ENCODE measurements around the gene SCAPER. TPM values are rescaled to one million over a fixed set of nuclear protein-coding genes. Genes with fewer than 3 reads are reported as not detected.

The SCAPER gene
- total and polyA plus RNA-seq, 10 of the 15 experiments (the other 5 are each of a cell fraction or from before 2014, with no cell fraction given) = 1.0 to 7.7 (median 3.9) TPM

DNA sequence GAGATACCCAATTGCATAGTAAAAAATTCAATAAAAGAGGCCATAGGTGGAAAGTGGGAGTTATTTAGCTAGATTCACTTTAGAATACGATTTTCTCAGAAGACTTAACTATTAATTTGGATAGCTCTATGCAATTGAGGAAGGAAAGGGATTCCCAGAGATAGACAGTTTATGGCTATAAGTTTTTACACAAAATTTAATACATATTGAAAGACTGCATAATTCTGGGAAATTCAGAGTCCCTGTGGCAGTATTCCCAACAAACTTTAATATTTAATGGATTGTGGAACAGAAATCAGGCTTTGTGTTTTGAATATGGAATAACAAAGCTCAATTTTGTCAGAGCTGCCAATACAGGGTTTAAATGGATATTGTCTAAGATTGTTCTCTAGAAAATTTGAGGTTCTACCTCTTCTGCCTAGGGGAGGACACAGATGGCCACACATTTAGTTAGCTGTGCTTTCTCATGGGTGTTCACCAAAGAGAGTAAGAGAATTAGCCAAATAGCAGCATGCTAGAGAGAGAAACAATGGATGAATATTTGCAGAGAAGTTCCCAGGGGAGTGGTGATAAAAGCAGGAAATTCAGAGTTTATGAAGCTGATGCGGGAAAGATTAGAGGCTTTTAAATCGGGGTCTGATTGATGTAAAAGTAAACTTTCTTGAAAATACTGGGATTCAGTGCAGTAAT, 560.1 kb downstream of the SCAPER start (continued):
- TF ChIP-seq, protein P1, sequence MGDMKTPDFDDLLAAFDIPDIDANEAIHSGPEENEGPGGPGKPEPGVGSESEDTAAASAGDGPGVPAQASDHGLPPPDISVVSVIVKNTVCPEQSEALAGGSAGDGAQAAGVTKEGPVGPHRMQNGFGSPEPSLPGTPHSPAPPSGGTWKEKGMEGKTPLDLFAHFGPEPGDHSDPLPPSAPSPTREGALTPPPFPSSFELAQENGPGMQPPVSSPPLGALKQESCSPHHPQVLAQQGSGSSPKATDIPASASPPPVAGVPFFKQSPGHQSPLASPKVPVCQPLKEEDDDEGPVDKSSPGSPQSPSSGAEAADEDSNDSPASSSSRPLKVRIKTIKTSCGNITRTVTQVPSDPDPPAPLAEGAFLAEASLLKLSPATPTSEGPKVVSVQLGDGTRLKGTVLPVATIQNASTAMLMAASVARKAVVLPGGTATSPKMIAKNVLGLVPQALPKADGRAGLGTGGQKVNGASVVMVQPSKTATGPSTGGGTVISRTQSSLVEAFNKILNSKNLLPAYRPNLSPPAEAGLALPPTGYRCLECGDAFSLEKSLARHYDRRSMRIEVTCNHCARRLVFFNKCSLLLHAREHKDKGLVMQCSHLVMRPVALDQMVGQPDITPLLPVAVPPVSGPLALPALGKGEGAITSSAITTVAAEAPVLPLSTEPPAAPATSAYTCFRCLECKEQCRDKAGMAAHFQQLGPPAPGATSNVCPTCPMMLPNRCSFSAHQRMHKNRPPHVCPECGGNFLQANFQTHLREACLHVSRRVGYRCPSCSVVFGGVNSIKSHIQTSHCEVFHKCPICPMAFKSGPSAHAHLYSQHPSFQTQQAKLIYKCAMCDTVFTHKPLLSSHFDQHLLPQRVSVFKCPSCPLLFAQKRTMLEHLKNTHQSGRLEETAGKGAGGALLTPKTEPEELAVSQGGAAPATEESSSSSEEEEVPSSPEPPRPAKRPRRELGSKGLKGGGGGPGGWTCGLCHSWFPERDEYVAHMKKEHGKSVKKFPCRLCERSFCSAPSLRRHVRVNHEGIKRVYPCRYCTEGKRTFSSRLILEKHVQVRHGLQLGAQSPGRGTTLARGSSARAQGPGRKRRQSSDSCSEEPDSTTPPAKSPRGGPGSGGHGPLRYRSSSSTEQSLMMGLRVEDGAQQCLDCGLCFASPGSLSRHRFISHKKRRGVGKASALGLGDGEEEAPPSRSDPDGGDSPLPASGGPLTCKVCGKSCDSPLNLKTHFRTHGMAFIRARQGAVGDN (IDR thresholded peaks at IDR 0.05) = no peak
- TF ChIP-seq BRCA1 (IDR thresholded peaks at IDR 0.05; ENCODE audit: low read depth, low read length) = no peak

- POLR2A ChIA-PET = no interaction called here
- FAIRE-seq (no peak), ATAC-seq (no peak), DNase-seq (ENCODE audit: low read depth, low spot score) (no peak)
- SMC1A ChIA-PET (ENCODE audit: uncharacterized antibody, unreplicated experiment) = interaction anchor here (1.2 kb wide), 1 partner anchor 9 kb away, joined by 3 read pairs; no protein-coding TSS in a partner anchor
- Histone ChIP-seq H3K36me3 (ENCODE audit: control insufficient read depth in 2 of 2, insufficient read depth in 2 of 2, low read length in 1 of 2) (no peaks in the 10 kb centered on the region), H3K9me3 (replicated peaks; ENCODE audit: control insufficient read depth, insufficient read depth, low read length) (no peaks in the 10 kb centered on the region; the same call in 1 of the 3 replicates), H3K79me2 (ENCODE audit: control insufficient read depth, insufficient read depth, low read length) (no peaks in the 10 kb centered on the region; the same call in 1 of the 2 replicates), H2AFZ (ENCODE audit: control insufficient read depth, low read depth, low read length) (no peak overlapping the region), H3K4me1 (ENCODE audit: control insufficient read depth, insufficient read depth, low read length) (peaks cover 25% of the 10 kb centered on the region), H3K4me2 (ENCODE audit: control insufficient read depth, insufficient read depth) (no peak overlapping the region), H3K27me3 (replicated peaks in 1 of 2; ENCODE audit: control insufficient read depth in 2 of 2, insufficient read depth in 2 of 2, low read length in 1 of 2) (peaks cover 28 to 44% of the 10 kb centered on the region in 2 experiments), H3K9ac (ENCODE audit: control insufficient read depth, insufficient read depth, low read length) (no peak overlapping the region), H3K27ac (ENCODE audit: control insufficient read depth, insufficient read depth) (no peak overlapping the region), H3K4me3 (no peak overlapping the region), H4K20me1 (ENCODE audit: control insufficient read depth, insufficient read depth) (no peaks in the 10 kb centered on the region)
- 71% methylated on average over 16 of the region's 16 CpGs for WGBS (ENCODE audit: insufficient coverage, insufficient replicate concordance, low lambda C conversion rate, missing lambda C conversion rate)
- intact Hi-C loops (cut with micrococcal nuclease; ENCODE audit: unreplicated experiment) = no loop called here
- TF ChIP-seq RBBP5 (conservative IDR thresholded peaks at IDR 0.05) (no peak), KLF5 (IDR thresholded peaks at IDR 0.05; ENCODE audit: partially characterized antibody) (no peak)
- RAD21 ChIA-PET (ENCODE audit: unreplicated experiment) = no interaction called here
- CTCF ChIA-PET = no interaction called here
- in situ Hi-C loops (cut with MboI) = no loop called here
- BruUV-seq (replicated peaks) = no TSS peak
Measured at GRCh38 chr15:76343313-76343996, 561.7 kb downstream of the SCAPER start.

All from GM12878 (cell line).